GM21360 (cell line): ENCODE measurements around the gene GRIN2A.

Experiments used
- ATAC-seq: cut with Tn5 transposase; IDR thresholded peaks from one replicate; pipeline ENCODE4 v1.9.1; 2021; ENCODE audit warnings: mild to moderate bottlenecking, moderate library complexity; ENCODE audit not compliant: unreplicated experiment

The GRIN2A gene

DNA sequence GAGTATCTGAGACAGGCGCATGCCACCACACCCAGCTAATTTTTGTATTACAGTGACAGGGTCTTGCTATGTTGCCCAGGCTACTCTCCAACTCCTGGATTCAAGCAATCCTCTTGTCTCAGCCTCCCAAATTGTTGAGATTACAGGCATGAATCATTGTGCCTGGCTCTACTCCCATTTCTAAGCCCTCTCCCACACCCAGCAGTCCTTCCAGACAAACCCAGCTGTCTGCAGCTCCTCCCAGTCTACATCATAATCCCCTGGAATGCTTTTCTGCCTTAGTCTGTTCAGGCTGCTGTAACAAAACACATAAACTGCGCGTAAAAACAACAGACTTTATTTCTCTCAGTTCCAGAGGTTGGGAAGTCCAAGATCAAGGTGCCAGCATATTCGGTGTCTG lies 144.5 kb downstream of the GRIN2A start:
- ATAC-seq: no peak

DNA sequence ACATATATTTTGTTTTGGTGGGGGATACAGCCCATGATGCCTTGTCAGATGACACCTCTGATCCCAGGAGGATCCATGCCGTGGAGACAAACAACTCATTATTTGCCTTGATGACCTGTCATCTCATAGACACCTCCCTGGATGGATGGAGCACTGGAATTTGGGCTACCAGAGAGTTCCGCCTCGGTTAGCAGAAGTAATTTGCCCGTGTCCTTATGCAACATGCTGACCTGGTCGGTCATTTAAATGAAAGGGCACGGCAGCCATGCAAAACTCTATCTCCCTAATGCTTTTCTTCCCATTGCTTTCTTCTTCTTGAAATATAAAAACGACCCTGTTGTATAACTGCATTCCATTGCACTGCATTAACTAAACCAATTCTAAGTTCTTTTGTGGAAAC lies 145.3 kb downstream of the GRIN2A start:
- ATAC-seq: no peak

DNA sequence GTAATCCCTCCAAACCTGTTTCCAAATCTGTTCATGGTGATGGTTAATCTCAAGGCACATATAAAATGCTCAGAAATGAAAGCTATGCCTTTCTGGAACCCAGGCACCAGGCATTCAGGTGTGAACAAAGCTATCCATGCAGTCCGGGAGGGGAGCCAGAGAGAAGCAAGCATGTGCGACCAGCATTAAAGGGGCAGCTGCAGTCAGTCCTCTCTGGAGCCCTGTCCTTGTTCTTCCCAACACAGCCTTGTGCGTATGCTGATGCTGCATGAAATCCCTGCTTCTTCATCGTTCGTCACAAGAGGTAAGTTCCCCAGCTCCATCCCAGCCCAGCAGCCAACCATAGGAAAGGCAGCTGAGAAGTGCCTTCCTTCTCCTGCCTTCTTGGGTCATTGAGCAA lies 148.7 kb downstream of the GRIN2A start:
- no peak for ATAC-seq

DNA sequence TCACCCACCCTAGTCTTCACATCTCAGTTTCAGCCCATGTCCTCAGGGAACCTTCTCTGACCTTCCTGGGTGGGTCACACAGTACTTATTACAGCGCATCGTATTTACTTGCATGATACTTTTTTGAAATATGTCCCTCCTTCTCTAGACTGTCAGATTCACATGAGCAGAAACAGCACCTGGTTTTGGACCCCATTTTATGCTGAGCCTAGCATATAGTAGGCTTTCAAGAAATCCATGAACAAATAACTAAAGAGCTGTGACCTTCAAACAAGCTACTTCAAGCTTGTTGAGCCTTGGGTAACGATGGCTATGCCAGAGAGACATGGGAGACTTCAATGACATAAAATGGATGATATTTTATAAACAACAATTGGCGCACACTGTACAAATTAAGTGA lies 150.3 kb downstream of the GRIN2A start:
- no peak for ATAC-seq

DNA sequence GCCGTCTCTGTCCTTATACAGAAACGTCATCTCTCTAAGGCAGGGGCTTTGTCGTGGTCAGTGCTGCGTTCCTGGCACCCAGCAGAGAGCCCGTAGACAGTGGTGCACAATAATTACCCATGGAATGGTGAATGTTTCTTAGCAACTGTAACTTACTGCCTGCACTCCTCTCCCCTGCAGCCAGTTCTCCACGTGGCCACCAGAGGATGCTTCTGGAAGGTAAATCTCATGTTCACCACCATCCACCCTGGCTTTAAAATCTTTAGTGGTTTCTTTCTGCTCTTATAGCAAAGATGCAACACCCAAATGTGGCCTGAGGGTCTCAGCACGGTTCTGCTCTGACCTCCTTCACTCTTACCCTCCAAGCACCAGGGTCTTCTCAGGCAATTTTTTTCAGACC lies 150.8 kb downstream of the GRIN2A start:
- no peak for ATAC-seq

DNA sequence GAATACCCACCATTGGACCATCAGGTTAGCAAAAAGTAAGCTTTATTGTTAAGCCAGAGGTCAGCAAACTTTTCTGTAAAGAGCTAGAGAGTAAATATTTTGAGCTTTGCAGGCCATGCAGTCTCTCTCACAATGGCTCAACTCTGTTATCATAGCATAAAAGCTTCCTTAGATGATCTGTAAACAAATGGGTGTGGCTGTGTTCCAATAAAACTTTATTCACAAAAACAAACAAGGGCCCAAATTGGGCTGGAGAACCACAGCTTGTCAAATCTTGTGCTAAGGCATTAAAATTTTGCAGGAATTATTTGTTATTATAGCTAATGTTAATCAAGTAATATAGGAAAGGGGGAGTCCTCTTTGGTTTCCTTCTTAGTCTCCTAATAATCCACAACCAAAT lies 153.6 kb downstream of the GRIN2A start:
- no peak for ATAC-seq

DNA sequence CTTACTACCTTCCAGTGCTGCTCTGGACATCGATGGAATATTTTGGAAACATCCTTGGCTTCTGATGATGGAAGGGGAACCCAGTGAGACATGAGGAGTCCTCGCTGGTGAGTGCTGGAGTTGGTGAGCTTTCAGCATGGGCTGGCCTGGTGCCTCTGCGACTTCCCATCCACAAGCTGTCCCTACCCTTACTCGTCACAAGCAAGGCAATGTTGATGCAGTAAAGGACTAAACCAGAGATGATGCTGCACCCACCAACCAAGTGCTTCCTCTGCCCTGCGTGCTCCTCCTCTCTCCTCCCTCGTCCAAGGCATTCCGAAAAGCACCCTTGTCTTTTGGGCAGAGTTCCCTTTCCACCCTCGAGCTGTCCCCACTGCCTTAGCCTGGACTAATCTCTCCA lies 154.7 kb downstream of the GRIN2A start:
- ATAC-seq: no peak

DNA sequence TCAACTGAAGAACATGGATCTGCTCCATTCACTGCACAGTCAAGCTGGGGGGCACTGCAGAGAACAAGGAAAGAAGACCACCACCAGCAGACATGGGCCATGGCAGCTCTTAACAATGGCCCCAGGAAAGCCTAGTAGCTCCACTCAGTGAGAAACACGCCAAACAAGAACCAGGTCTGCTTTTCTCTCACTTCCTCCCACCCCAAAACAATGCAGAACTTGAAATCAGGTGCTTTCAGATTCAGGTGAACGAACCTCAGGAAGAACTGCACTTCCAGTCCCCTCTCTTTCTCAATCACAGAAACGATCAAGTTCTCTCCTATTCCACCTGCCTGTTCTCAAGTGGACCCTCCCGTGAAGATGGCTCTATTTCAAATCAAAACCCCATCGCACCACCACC lies 155.6 kb downstream of the GRIN2A start:
- ATAC-seq: no peak

DNA sequence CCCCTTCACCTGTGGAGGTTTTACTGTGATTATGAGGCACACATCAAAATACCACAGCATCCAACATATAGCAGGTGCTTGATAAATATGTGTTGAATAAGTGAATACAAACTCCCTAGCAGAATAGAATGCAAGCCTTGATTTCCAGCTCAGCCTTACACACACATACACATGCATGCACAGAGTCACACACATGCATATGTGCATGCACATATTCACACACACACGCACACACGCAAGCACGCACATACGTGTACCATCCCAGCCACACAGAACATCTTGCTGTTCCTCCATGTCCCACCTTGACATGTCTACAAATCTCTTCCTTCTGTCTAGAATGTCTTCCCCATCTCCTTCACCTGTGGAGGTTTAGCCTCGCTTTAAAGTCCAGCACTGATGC lies 160.1 kb downstream of the GRIN2A start:
- ATAC-seq: no peak

DNA sequence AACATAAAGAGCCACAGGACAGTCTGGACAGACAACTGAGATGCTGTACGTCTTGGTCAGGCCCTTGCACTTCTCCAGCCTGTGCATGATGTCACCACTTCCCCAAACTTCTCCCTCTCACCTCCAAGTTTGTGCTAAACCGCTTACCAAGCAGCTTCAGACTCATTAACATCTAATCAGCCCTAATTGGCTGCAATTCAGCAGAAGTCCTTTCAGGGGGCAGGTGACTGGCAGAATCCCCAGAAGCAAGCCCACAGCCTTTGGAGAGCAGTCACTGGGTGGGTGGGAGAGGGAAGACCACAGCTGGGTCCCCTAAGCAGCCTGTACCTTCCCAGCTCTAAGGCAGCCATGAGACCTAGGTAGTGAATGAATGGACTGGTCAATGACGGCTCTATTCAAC lies 161.4 kb downstream of the GRIN2A start:
- ATAC-seq: no peak

DNA sequence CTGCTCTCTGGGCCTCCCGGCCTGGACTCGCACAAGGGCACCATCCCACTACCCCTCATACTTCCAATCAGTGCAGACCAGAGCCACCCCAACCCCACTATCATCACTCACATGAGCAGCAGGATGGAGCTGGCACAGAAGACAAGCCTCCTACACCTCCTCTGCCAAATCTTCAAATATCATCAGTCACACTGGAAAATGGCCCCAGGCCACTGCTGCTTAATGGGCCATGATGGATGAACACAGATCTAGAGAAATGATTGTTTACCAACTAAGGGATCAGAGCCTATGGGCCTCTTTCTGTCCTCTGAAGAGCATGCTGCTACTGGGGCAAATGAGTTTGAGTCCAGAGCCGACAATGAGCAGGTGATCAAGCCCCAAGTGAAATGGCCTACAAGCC lies 165.5 kb downstream of the GRIN2A start:
- no peak for ATAC-seq

DNA sequence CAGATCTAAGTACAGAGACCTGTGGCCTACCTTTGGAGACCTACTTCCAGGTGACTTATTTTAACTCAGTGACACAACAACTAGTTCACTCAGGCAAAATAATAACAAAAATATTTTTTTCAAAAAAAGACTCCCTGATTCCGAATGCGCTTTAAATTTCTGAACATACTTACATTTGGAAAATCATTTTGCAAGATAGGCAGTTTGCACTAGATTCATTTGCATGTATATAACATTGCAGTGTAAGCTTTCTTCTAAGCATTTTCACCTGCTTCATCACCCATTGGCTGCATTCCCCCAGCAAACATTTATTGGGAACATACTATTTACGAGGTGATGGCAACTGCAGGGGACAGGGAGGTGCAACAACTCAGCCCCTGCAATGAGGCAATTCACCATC lies 166.8 kb downstream of the GRIN2A start:
- ATAC-seq: no peak

DNA sequence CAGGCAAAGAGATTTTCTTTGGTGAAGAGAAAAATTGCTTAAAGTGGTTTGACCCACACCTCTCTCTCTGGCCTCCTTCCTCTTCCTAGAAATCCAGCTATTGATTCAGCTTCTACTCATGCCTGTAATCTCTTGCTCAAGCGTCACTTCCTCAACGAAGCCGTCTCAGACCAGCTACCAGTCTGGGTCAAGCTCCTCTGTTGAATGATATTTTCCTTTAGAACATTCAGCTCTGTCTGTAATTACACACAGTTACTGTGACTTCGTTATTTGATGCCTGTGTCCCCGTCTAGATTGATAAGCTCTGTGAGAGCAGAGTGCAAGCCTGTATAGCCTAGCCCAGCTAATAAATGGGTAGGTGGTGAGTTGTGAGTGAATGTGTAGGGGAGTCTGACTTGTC lies 168.5 kb downstream of the GRIN2A start:
- no peak for ATAC-seq

DNA sequence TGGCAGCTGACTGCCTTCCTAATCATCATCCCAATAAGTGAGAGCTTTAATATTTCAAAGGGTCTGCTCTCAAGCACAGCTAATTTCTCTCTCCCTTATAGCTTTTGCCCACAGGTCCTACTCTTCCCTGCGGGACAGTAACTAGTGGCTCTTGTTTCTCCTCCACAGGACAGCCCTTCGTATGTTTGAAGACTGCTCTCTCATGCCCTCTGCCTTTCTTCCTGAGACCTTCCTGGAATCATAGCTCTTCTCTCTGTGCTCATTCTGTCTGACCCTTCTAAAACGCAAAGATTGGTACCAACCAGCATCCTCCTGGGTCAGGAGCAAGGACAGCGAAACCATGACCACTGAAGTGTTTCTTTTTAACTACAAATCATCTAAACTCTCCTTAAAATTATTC lies 168.9 kb downstream of the GRIN2A start:
- no peak for ATAC-seq

DNA sequence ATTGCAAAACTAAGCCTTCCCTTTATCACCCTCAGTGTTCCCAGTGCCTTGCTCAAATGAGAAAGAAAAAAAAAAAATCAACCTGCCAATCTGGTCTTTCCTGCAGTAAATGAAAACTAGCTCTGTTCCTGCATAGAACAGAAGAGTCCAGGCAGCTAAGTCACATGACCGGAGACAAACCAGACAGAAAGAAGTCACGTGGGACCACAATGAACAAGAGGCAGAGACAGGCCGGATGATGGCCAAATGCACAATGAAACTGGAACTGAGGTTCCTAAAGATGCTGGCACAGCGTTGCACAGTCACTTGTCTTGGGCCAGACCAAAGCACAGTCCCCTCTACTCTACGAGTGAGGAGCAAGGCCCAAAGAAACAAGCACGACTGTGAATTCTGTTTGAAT lies 172.5 kb downstream of the GRIN2A start:
- no peak for ATAC-seq

DNA sequence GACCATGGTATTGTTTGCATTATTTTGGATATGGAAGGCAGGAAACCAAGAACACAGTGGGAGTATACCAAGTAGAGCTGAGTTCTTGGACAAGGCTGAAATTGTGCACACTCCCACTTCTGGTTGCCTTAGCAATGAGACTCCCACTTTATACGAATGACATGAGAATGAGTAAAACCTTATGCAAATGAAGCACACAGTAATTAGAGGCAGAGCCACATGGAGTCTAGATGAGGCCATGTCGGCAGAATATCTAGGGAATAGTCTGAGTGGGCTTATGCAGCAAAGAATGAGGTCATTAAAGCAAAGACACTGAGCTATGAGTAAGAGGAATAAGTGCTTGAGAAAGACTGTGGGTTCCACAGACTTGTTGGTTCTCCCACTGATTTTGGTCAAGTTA lies 178.7 kb downstream of the GRIN2A start:
- ATAC-seq: no peak

DNA sequence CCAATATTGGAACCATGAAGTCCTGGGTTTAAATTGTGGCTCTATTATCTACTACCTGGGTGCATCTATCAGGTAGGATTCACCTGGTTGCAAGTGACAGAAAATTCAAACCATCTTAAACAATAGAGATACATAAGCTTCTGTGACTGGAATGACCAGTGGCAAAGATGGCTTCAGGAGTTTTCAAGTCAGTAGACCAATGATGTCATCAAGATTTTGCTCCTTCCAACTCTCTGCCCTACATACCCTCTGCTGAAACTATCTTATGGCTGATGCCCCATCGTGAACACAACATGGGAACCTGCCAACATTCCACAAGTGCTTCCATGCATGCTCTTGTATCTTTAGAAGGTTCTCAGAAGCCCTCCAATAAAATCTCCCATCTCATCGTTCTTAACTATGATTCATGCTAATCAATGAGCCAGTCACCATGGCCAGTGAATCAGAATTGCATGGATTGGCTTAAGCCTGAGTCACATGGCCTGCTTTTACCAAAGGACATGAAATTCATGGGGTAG lies 180.9 kb downstream of the GRIN2A start:
- no peak for ATAC-seq

DNA sequence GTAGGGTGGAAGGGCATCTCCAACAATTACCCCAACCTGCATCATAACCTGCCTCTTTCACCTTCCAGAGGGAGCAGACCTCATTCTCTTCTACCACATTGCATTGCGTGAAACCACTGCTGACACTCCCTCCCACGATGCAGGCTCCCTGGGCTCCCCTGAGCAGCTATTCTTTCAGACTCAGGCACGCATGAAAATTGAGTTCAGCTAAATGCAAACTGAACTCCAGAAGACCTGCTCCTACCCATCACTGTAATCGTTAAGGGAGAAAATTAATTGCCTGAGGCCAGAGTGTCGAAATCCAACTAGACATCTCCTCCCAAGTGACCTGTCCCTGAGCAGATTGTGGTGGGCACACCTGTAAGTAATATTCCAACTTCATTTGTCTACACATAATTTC lies 186.0 kb downstream of the GRIN2A start:
- no peak for ATAC-seq

DNA sequence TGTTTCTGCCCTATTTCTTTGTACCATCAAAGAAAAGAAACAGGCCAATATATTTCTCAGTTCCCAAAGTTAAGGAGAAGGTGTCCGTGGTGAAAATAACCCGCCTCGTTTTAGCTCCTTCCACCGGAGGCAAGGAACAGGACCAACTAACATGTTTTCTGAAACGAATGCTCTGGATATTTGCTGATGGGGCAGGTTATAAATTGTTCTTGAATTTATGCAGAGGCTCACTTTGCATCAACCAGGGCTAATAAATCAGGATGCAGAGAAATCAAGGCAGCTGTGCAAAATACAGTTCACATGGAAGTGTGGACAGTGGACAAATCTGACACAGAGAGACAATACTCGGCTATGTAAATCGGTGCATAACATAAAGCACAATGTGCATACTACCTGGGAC lies 189.8 kb downstream of the GRIN2A start:
- no peak for ATAC-seq

DNA sequence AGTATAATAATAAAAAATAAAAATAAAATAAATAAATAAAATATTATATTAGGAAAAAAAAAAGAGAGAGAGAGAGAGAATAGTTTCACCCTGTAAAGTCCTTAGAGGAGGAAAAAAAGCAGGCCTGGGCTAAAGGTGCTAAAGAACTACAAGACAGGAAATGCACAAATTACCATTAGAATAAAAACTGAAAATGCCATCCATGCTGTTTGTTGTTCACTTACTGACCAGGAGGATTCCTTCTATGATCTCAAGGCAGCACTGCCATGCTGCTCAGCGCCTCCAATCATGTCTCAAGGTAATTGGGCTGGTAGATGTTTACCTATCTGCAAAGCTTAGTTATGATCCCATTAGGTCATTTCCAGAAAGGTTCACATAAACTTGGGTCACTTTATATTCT lies 201.2 kb downstream of the GRIN2A start:
- no peak for ATAC-seq

DNA sequence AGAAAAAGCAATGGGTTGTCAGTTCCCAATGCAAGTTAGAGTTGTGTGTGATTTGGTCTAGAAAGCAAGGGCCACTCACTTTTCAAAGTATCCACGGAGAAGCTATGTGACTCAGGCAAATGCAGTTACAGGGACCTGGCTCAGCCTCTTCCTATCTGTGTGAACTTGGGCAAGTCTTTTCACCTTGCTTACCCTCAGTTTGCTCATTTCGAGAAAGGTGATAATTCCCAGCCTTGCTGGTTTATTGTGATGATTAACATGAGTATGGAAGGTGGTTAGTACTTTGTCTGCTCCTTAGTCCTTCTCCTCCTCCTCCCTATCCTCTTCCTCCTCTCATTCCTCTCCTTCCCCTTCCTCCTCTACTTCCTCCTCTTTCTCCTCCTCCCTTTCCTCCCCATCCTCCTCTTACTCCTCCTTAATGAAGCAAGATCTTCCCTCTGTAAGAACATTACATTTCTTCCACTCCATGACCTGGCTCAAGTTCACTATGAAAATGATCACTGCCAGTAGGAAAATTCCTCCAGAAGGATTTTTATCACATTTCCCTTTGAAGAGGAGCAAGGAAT lies 204.0 kb downstream of the GRIN2A start:
- ATAC-seq: no peak

DNA sequence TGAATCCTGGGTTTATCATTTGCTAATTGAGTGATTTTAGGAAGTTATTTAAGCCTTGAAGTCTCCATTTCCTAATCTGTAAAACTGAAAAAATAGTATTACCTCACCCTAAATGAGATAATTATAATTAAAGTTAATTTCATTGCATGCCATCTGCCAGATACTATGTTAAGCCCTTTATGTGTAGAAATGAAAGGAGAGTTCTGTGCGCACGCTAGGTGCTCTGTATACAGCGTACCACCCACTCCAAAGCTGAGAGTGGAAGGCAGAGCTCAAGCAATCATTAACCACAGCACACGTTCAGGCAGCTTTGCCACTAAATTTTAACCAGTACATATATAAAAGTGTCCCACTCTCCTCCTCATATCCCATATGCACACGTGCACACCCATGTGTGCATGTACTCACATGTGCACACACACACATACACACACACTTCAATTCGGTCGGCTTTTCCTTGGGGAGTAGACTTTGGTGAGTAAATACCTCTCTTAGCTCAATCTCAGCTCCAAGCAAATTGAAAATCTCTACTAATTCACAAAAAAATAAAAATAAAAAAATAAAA lies 204.8 kb downstream of the GRIN2A start:
- no peak for ATAC-seq

DNA sequence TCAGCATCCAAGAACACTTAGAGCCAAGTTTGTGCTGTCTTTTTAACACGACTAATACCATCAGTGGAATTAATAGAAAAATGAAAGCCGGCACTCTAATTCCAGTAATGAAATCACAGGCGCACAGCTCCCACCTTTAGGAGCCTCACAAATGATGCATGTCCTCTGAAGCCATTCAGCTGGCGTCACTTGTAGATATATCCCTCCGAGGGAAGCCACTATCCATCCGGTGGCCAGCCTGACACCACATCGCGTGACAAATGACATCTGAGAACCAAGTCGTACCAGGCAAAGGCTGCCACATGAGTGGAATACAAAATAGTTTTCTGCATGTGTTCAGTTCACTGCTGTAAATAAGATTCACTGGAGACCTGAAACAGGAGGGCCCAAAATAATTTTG lies 205.6 kb downstream of the GRIN2A start:
- ATAC-seq: no peak
